HG02885 (cell line): ENCODE measurements around the gene PGLYRP3.
"Not testable (repeated sequence)": the region's sequence is repeated elsewhere in the genome, so short reads cannot be mapped to it uniquely, and the experiment has no call there.

Experiments
- ATAC-seq: cut with Tn5 transposase; IDR thresholded peaks from one replicate; pipeline ENCODE4 v1.9.1; 2021; ENCODE audit warnings: mild to moderate bottlenecking; ENCODE audit not compliant: unreplicated experiment, poor library complexity

PGLYRP3 gene

GRCh38 chr1:153316013-153316412 is 3.3 kb upstream of the PGLYRP3 start:
- ATAC-seq, result not testable (repeated sequence)

DNA sequence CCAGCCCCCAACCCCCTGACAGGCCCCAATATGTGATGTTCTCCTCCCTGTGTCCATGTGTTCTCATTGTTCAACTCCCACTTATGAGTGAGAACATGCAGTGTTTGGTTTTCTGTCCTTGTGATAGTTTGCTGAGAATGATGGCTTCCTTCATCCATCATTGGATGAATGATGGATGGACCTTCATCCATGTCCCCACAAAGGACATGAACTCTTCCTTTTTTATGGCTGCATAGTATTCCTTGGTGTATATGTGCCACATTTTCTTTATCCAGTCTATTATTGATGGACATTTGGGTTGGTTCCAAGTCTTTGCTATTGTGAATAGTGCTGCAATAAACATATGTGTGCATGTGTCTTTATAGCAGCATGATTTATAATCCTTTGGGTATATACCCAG is 1.6 kb upstream of the PGLYRP3 start:
- ATAC-seq, result not testable (repeated sequence)

DNA sequence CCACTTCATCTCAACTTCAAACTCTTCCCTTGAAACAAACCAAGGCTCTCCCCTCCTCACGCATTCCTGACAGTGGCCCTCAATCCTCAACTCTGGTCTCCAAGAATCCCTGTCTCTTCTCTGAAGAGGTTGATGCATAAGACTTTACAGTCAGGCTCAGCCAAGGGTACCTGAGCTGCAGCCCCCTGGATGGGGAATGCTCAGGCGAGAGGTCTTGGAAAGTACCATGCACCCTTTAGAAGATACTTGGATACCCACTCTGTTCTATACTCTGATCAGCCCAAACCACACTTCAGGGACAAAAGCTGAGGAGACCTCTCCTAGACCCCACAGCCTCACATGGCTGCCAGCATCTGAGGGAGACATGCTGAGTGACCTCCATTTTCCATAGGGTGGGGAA is 536 bp upstream of the PGLYRP3 start:
- ATAC-seq, result no peak

DNA sequence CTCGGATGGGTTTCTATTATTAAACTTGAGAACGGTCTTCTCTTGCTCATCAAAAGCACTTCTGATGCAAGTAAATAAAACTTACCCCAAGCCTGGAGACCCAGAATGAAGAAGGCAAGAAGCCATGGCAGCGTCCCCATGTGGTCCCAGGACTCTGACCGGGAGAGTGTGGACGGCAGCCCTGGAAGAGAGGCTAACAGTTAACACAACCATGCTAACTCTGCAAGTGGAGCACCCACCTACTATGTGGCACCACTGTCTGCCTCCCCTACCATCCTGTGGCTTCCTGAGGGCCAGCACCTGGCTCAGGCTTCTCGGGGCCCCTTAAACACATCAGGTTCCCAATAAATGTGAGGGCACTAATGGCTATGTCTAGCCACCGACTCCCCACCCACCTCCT is 2.2 kb downstream of the PGLYRP3 start:
- no peak for ATAC-seq

DNA sequence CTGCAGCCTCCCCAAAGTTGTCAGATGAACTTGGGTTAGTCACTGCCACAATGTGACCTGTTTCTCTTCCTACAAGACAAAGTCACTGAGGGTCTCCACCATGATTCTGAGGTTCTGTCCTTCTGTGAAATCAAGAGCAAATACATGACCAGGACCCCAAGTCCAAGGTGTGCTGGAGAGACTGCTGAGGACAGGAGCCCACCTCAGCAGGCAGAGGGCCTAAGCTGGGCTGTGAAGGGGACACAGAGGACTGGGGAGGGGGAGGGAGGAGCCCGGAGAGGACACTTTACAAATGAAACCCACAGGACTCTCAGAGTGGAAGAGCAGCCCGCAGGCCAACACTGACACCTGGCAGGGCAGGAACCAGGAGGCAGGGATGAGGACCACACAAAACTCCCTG is 3.3 kb downstream of the PGLYRP3 start:
- ATAC-seq, result no peak

- no peak for ATAC-seq
Observed at GRCh38 chr1:153308540-153308939, 4.2 kb downstream of the PGLYRP3 start.

- ATAC-seq, result no peak
Observed at GRCh38 chr1:153307221-153307600, 5.5 kb downstream of the PGLYRP3 start.

- no peak for ATAC-seq
Observed at GRCh38 chr1:153306303-153307220, 6.2 kb downstream of the PGLYRP3 start.

DNA sequence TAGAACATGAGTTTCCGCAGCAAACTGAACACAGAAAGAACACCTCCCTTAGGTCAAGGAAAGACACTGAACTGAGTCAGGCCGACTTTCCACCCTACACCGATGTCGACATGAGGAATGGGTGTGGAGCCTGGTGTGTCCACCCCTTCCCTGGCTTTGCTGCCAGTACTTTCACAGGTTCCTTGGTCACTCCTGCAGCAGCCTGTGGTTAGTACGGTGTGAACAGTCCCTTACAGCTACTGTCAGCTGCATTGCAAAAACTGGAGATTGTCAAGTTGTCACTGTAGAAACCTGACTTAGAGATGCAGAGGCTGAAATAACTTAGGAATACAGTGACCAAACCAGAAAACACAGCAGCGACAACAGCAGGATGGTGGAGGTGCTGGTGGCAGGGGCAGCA is 7.1 kb downstream of the PGLYRP3 start:
- ATAC-seq, result no peak

DNA sequence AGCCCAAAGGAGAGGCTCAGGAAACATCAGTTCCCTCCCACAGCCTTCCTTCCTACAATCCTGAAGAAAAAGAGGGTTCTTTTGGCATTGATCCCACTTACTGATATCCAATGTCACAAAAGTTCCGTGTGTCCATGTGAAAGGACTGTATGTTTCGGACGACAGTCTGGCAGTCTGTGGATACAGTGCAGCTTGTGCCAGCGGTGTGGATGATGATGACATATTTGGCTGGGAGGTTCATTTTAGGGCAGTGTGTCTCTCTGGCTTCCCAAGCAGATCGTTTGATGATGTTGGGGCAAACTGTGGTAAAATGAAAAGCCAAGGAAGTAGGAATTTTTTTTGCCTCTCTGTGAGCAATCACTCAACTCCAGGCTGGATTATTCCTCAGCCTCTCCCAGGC is 10.4 kb downstream of the PGLYRP3 start:
- ATAC-seq, result no peak

DNA sequence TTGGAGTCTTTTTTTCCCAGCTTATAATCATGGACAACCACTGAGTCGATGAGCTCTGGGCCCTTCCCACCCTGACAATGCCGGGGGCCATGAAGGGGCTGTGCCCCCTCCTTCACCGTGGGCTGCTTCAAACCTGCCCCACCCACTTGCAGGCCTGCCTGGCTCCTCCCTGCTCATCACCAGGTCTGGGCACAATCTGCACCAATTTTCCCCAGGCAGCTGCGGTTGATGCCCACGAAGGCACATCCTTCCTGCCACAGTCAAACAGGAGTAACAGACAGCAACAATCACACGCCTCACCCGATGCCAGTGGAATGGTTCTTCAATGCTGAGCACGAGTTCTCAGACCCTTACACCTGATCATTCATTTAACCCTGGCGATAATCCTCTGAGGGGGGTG is 18.9 kb downstream of the PGLYRP3 start:
- ATAC-seq, result no peak

GRCh38 chr1:153293480-153293775 is 19.3 kb downstream of the PGLYRP3 start:
- ATAC-seq, result no peak

- ATAC-seq, result no peak
Observed at GRCh38 chr1:153292740-153293479, 19.8 kb downstream of the PGLYRP3 start.

GRCh38 chr1:153292185-153292584 is 20.6 kb downstream of the PGLYRP3 start:
- no peak for ATAC-seq

GRCh38 chr1:153291514-153291913 is 21.2 kb downstream of the PGLYRP3 start:
- no peak for ATAC-seq

DNA sequence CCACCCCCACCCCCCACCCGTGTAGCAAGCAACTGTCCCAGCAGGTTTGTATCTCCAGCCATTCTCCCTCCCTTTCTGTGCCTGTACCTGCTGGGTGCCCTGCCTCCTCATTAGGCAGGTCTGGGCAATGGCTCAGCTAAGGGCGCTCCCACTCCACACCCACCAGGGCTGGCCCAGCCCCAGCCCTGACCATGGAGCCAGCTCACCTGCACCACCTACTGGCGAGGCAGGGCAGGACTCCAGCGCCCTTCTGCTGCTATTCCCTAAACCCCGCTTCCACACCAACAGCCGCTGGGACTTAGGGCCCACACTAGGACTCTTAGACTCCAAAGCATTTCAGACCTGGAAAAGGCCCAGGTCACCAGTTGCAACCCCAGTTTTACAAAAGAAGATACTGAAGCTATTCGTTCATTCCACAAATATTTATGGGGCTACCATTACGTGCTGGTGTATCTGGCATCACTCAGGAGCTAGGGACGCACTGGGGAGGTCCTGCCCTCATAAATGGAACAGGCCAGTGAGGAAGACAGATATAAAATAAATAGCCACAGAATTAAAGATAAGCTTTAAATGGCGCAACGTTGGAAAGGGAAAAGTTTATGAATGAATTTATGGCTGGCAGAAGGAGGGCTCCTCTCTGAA is 24.0 kb downstream of the PGLYRP3 start:
- ATAC-seq, result no peak

DNA sequence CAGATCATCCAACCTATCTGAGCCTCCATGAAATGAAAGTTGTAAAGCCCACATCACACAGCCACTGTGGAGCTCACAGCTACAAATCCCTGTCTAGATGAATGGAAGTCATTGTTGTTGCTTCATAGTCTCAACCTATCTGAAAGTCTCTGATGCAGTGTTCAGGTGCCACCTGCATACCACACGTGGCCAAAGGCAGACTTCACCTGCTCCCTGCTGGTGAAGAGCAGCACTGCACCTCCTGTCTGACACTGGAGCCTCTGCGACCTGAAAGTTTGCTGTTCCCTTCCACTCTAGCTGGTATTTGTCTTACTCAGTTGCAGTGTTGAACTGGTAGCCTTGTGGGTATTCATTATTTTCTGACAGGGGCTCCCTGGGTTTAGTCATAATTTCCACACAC is 34.9 kb downstream of the PGLYRP3 start:
- peak; percentile 64 for ATAC-seq

GRCh38 chr1:153272186-153272585 is 40.6 kb downstream of the PGLYRP3 start:
- no peak for ATAC-seq

DNA sequence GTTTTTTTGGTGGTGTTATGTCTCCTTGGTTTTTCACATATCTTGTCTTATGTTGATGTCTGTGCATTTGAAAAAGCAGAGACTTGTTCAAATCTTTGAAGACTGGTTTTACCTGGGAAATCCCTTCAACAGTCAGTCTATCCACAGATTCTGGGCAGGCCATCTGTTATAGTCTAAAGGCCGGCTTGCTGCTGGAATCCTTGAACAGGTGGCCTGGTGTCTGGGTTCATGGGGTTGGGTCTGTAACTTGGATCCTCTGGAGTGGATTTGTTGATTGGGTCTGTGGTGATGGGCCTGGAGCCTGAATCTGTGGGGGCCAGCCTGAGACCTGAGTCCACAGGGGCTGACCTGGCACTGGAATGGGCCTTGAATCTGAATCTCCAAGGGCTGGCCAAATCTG is 41.0 kb downstream of the PGLYRP3 start:
- no peak for ATAC-seq

DNA sequence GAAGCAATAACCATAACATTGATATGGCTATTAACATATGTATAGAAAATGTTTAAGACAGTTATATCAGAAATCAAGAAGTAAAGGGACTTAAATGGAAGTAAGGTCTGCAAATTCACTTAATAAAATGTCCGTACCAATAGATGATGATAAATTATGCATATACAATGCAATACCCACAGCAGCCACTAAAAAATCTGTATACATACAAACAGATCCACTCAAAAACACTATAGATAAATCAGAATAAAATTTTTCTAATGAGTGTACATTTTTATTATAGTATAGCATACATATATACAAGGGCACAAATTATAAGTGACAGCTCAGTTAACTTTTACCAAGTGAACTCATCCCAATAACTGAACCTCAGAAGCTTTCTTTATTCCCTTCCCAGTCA is 47.3 kb downstream of the PGLYRP3 start:
- no peak for ATAC-seq

- ATAC-seq, result no peak
Observed at GRCh38 chr1:153262462-153263157, 50.1 kb downstream of the PGLYRP3 start.
